ENCODE measurements around the gene CAMK2B.
"Not testable (repeated sequence)": the region's sequence is repeated elsewhere in the genome, so short reads cannot be mapped to it uniquely, and the experiment has no call there.

Gene CAMK2B

GRCh38 chr7:44212581-44213184 lies 112.7 kb downstream of the CAMK2B start:
- DNase-seq, result no peak

- DNase-seq, result no peak
These were observed 113.4 kb downstream of the CAMK2B start for GRCh38 chr7:44212018-44212417.

- no peak for DNase-seq
These were observed 114.2 kb downstream of the CAMK2B start for GRCh38 chr7:44211126-44211675.

- no peak for DNase-seq
These were observed 115.3 kb downstream of the CAMK2B start for GRCh38 chr7:44210107-44210506.

- no peak for DNase-seq
These were observed 117.3 kb downstream of the CAMK2B start for GRCh38 chr7:44208085-44208484.

- no peak for DNase-seq
These were observed 119.4 kb downstream of the CAMK2B start for GRCh38 chr7:44206008-44206407.

GRCh38 chr7:44201813-44202212 lies 123.6 kb downstream of the CAMK2B start:
- no peak for DNase-seq

- peak; percentile 93 for DNase-seq
These were observed 124.5 kb downstream of the CAMK2B start, which contains the start of gene YKT6 for GRCh38 chr7:44200699-44201461. TSS of gene YKT6 (plus strand) at chr7:44200978. CDS start at chr7:44201136, 158 bp downstream.

GRCh38 chr7:44200163-44200562 lies 125.2 kb downstream of the CAMK2B start:
- DNase-seq, result not testable (repeated sequence)

- no peak for DNase-seq
These were observed 127.9 kb downstream of the CAMK2B start for GRCh38 chr7:44197474-44197873.

GRCh38 chr7:44196450-44196872 lies 128.9 kb downstream of the CAMK2B start:
- peak; percentile 68 for DNase-seq

- no peak for DNase-seq
These were observed 129.5 kb downstream of the CAMK2B start for GRCh38 chr7:44195889-44196288.

GRCh38 chr7:44194562-44195145 lies 130.7 kb downstream of the CAMK2B start:
- DNase-seq, result no peak

GRCh38 chr7:44194069-44194468 lies 131.3 kb downstream of the CAMK2B start:
- no peak for DNase-seq

- DNase-seq, result no peak
These were observed 132.2 kb downstream of the CAMK2B start for GRCh38 chr7:44193011-44193802.

- DNase-seq, result no peak
These were observed 134.2 kb downstream of the CAMK2B start for GRCh38 chr7:44191171-44191570.

GRCh38 chr7:44189993-44190872 lies 135.2 kb downstream of the CAMK2B start:
- no peak for DNase-seq

- DNase-seq, result peak; percentile 74
These were observed 136.0 kb downstream of the CAMK2B start, which contains the start of gene GCK for GRCh38 chr7:44189286-44189992. TSS of gene GCK (minus strand) at chr7:44189439. CDS start at chr7:44188953, 486 bp downstream.

- no peak for DNase-seq
These were observed 136.7 kb downstream of the CAMK2B start for GRCh38 chr7:44188480-44189225.

Measured in retina (tissue), 1 donor.